ENCODE results near the gene PXN.
"Not testable (repeated sequence)": the region's sequence is repeated elsewhere in the genome, so short reads cannot be mapped to it uniquely, and the experiment has no call there.

Gene PXN

DNA sequence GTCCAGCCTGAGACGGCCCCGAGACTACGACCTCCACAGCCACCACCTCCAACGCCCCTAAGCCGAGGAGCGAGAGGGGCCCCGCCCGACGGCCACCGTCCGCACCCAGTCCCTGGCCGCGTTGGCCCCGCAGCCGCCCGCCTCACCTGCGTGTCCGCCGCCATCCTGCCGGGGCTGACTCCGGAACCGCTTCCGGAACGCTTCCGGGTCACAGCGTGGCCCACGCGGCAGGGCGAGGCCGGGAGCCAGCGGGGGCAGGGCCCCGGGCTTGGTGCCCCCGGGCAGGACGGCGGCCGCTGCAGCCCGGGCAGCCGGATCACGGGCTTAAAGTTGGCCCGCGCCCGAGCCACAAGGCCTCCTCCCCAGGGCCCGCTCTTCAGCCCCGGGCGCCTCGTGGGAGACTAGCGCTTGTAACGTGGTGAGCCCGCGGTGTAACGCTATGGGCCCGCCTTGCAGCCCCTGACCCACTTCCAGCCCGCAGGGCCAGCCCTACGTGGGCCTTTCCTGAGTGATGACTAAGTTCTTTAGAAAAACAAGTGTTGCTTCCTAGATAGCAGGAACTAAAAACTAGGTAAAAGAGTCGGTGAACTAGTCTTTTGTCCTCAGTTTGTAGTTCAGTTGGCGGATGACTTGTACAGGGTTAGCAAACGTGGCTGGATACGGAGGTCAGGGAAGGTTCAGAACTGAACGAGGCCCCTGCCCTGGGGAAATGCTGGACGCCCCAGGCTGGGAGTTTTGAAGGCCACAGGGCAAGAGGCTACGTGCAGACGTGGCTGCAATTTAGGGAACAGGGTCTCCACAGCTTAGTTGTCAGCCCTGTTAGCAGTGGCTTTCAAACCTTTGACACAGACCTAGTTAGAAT lies 70.8 kb downstream of the PXN start, which contains the start of gene GCN1:
Gene GCN1 (minus strand): TSS at position 182 of the 862 bp plus-strand sequence. CDS start 18 bp downstream, at position 164.
- DNase-seq (ENCODE audit: insufficient read length), result peak; percentile 81
- peak; percentile 81 for TF ChIP-seq POLR2AphosphoS5 (IDR thresholded peaks at IDR 0.05; ENCODE audit: low read depth, low read length)
- peak; percentile 87 for TF ChIP-seq POLR2A (IDR thresholded peaks at IDR 0.05; ENCODE audit: low read depth, low read length)
- TF ChIP-seq TAF1 (IDR thresholded peaks at IDR 0.05; ENCODE audit: borderline replicate concordance, low read depth, low read length), result peak; percentile 91
- FAIRE-seq, result peak; percentile 17

DNA sequence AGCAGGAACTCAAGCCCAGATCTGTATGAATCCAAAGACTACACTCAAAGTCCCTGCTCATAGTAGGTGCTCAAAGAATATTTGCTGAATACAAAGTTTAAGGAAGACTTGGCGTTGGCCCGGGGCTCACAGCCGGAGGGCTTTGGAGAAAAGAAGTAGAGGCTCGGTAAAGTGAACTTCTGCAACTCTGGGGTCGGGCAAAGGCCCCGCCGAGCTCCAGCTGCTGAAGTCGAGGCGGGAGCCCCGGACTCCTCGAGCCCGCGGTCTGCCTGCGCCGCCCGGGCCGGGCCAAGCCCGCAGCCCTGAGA lies 71.3 kb downstream of the PXN start:
- FAIRE-seq (no peak), DNase-seq (ENCODE audit: insufficient read length) (no peak)
- TF ChIP-seq POLR2A (IDR thresholded peaks at IDR 0.05; ENCODE audit: low read depth, low read length), result no peak
- no peak for TF ChIP-seq POLR2AphosphoS5 (IDR thresholded peaks at IDR 0.05; ENCODE audit: low read depth, low read length)
- no peak for TF ChIP-seq TAF1 (IDR thresholded peaks at IDR 0.05; ENCODE audit: borderline replicate concordance, low read depth, low read length)

DNA sequence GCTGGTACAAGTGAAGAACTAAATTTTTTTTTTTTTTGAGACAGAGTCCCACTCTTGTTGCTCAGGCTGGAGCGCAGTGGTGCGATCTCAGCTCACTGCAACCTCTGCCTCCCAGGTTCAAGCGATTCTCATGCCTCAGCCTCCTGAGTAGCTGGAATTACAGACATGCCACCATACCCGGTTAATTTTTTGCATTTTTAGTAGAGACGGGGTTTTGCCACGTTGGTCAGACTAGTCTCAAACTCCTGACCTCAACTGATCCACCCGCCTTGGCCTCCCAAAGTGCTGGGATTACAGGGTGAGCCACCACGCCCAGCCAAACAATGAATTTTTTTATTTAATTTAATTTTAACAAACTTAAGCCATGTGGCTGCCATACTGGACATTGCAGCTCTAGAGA lies 72.2 kb downstream of the PXN start:
- not testable (repeated sequence) for FAIRE-seq; DNase-seq (ENCODE audit: insufficient read length)

DNA sequence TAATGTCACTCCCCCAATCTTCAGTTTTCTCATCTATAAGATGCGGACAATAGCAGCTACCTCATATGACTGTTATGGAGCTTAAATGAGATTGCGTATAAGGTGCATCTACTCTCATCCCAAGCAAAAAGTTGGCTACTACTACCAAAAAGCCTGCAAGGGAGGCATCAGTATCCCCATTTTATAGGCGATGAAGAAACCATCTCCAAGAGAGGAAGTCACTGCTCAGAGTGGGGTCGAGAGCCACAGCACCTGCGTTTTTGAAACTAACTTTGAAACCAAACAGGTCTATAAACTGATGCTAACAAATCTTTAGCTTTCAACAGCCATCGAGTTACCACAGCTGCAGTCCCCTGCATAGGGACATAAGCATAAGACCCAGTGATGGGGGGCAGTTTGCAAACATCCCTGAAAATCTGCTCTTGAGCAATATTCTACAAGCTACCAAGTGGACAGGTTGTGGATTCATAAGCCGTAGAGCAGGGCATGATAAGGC lies 74.5 kb downstream of the PXN start:
- TF ChIP-seq TAF1 (IDR thresholded peaks at IDR 0.05; ENCODE audit: borderline replicate concordance, low read depth, low read length) (no peak), POLR2A (IDR thresholded peaks at IDR 0.05; ENCODE audit: low read depth, low read length) (no peak), POLR2AphosphoS5 (IDR thresholded peaks at IDR 0.05; ENCODE audit: low read depth, low read length) (no peak)
- DNase-seq (ENCODE audit: insufficient read length) (no peak), FAIRE-seq (no peak)

DNA sequence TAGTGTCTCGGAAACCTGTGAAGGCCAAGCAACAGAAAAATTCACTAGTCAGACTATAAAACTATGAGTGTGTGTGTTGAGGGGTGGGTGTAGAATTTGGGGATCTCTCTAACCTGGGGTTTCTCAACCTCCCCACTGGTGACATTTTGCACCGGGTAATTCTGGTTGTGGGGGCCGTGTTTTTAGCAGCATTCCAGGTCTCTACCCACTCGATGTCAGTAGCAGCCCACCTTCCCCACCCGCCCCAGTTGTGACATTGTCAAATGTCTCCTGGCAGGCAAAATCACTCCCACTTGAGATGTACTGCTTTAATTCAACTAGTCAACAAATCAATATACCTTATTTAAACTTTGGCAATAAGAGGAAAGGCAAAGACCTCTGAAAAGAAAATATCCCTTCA lies 75.1 kb downstream of the PXN start:
- no peak for FAIRE-seq
- no peak for TF ChIP-seq TAF1 (IDR thresholded peaks at IDR 0.05; ENCODE audit: borderline replicate concordance, low read depth, low read length)
- TF ChIP-seq POLR2A (IDR thresholded peaks at IDR 0.05; ENCODE audit: low read depth, low read length), result no peak
- no peak for TF ChIP-seq POLR2AphosphoS5 (IDR thresholded peaks at IDR 0.05; ENCODE audit: low read depth, low read length)
- DNase-seq (ENCODE audit: insufficient read length), result no peak

DNA sequence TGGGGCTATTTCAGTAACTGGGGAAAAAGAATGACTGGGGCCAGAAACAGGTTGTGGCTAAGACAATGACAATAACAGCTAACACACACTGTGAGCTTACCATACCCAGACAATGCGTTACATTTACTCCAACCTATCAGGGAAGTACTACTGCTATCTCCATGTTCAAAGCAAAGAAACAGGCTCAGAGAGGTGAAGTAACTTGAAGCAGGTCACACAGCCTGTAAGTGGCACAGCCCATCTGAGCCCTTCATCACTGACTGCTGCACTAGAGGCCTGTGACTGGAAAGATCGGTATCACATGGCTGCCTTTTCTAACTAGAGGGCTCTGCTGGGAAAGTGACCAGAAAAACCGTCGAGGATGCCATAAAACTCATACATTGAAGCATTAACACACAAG lies 78.9 kb downstream of the PXN start:
- no peak for FAIRE-seq
- TF ChIP-seq POLR2AphosphoS5 (IDR thresholded peaks at IDR 0.05; ENCODE audit: low read depth, low read length), result no peak
- no peak for TF ChIP-seq TAF1 (IDR thresholded peaks at IDR 0.05; ENCODE audit: borderline replicate concordance, low read depth, low read length)
- TF ChIP-seq POLR2A (IDR thresholded peaks at IDR 0.05; ENCODE audit: low read depth, low read length), result no peak
- DNase-seq (ENCODE audit: insufficient read length), result no peak

DNA sequence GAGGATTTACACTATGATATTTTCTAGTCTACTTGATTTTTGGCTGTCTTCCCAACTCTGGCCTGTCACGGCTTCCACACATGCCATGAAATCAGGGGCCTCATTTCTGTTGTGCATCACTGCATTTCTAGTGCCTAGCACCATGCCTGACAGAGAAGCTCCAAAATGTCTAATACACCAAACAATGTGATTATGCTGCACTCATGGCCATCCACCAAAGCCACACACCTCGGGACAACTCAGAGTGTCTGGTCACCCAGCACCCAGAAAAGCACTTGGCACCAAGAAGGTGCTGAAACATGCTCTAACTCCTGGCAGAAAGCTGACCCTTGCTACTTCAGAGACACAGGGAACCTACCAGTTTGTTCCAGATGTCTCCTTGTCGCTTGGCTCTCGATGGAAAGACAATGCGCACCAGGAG lies 82.3 kb downstream of the PXN start:
- TF ChIP-seq POLR2AphosphoS5 (IDR thresholded peaks at IDR 0.05; ENCODE audit: low read depth, low read length), result no peak
- no peak for TF ChIP-seq TAF1 (IDR thresholded peaks at IDR 0.05; ENCODE audit: borderline replicate concordance, low read depth, low read length)
- no peak for TF ChIP-seq POLR2A (IDR thresholded peaks at IDR 0.05; ENCODE audit: low read depth, low read length)
- FAIRE-seq (no peak), DNase-seq (ENCODE audit: insufficient read length) (no peak)

DNA sequence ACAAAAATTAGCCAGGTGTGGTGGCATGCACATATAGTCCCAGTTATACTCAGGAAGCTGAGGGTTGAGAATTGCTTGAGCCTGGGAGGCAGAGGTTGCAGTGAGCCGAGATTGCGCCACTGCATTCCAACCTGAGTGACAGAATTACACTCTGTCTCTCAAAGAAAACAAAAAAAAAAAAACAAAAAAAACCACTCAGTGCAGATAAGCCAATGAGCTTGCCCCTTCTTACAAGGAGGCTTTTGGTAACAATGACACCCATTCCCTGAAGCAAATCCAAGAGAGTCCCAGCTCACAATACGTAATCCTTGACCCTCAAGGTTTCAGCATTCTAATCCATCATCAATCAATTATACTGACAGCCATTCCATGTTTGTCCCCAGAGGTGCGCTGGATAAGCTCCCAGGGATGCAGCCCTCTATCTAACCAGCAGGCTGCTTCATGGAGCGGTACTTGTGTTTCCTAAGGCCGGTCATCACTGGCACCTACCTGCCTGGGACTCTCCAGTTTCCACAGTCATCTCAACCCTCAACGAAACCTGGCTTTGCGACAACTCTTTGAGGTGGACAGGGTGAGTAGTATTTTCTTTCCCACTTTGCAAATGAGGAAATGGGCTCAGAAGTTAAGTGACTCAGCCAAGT lies 83.4 kb downstream of the PXN start:
- TF ChIP-seq POLR2AphosphoS5 (IDR thresholded peaks at IDR 0.05; ENCODE audit: low read depth, low read length), result no peak
- no peak for TF ChIP-seq POLR2A (IDR thresholded peaks at IDR 0.05; ENCODE audit: low read depth, low read length)
- no peak for TF ChIP-seq TAF1 (IDR thresholded peaks at IDR 0.05; ENCODE audit: borderline replicate concordance, low read depth, low read length)
- DNase-seq (ENCODE audit: insufficient read length), result no peak
- FAIRE-seq, result no peak

DNA sequence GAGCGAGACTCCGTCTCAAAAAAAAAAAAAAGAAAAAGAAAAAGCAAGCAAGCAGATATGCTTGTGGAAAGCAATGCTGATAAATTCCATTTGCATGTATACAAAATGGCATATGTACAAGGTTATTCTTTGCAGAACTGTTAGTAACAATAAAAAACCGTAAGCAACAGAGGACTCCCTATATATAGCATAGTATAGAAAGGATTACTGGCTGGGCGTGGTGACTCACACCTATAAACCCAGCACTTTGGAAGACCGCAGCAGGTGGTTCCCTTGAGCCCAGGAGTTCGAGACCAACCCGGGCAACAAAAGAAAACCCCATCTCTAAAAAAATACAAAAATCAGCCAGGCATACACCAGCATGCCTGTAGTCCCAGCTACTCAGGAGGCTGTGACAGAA lies 84.6 kb downstream of the PXN start:
- FAIRE-seq (no peak), DNase-seq (ENCODE audit: insufficient read length) (no peak)
- TF ChIP-seq POLR2AphosphoS5 (IDR thresholded peaks at IDR 0.05; ENCODE audit: low read depth, low read length), result no peak
- TF ChIP-seq TAF1 (IDR thresholded peaks at IDR 0.05; ENCODE audit: borderline replicate concordance, low read depth, low read length), result no peak
- no peak for TF ChIP-seq POLR2A (IDR thresholded peaks at IDR 0.05; ENCODE audit: low read depth, low read length)

DNA sequence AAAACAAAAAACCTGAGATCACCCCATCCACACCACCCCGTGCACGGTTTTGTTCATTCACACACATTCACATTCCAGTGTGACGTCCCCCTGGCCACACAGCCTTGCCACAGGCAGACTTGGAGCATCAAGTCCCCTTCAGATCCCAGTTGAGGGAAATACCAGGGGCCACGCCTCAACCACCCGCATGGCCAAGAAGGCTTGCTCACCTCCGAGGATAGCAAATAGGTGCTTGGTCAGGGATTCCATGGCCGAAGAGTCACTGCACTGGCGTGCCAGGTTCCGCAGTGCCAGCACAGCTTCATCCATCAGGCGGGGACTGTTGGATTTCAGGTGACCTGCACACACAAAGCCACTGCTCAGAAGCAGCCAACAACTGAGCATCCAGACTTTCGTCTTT lies 90.0 kb downstream of the PXN start:
- TF ChIP-seq POLR2AphosphoS5 (IDR thresholded peaks at IDR 0.05; ENCODE audit: low read depth, low read length), result no peak
- no peak for TF ChIP-seq POLR2A (IDR thresholded peaks at IDR 0.05; ENCODE audit: low read depth, low read length)
- TF ChIP-seq TAF1 (IDR thresholded peaks at IDR 0.05; ENCODE audit: borderline replicate concordance, low read depth, low read length), result no peak
- DNase-seq (ENCODE audit: insufficient read length), result no peak
- no peak for FAIRE-seq

DNA sequence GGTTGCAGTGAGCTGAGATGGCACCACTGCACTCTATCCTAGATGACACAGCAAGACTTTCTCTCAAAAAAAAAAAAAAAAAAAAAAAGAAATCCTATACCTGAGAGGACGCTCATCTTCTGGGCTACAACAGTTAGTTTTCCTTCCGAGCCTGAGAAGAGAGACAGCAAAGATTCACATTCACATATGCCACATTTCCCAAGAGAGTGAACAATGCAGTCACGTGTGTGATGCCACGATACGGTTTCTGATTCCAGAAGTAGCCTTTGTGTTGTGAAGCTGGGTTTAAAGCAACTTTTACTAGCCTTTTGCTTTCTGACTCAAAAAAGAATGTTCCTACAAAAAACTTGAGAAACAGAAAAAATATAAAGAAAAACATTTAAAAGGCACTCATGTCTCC lies 90.5 kb downstream of the PXN start:
- FAIRE-seq (no peak), DNase-seq (ENCODE audit: insufficient read length) (no peak)
- no peak for TF ChIP-seq POLR2A (IDR thresholded peaks at IDR 0.05; ENCODE audit: low read depth, low read length)
- TF ChIP-seq POLR2AphosphoS5 (IDR thresholded peaks at IDR 0.05; ENCODE audit: low read depth, low read length), result no peak
- no peak for TF ChIP-seq TAF1 (IDR thresholded peaks at IDR 0.05; ENCODE audit: borderline replicate concordance, low read depth, low read length)

DNA sequence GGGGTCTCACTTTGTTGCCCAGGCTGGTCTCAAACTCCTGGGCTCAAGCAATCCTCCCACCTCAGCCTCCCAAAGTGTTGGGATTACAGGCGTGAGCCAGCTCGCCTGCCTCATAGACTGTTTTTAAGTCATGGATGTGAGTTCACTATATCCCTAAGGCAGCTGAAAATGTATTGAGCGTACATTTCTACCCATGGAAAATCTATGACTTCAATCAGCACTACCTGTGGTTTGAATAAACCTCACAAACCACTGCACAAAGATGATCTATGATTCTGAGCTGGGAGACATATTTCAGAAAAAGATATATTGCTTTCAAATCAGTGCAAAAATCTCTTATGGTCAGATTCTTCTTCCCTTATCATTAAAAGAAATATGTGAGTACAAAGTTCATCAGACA lies 93.5 kb downstream of the PXN start:
- DNase-seq (ENCODE audit: insufficient read length) (no peak), FAIRE-seq (no peak)
- no peak for TF ChIP-seq POLR2AphosphoS5 (IDR thresholded peaks at IDR 0.05; ENCODE audit: low read depth, low read length)
- TF ChIP-seq TAF1 (IDR thresholded peaks at IDR 0.05; ENCODE audit: borderline replicate concordance, low read depth, low read length), result no peak
- TF ChIP-seq POLR2A (IDR thresholded peaks at IDR 0.05; ENCODE audit: low read depth, low read length), result no peak
